Calu3 (cell line): ENCODE measurements around the gene BCL3. TPM values are rescaled to one million over a fixed set of nuclear protein-coding genes. Genes with fewer than 3 reads are reported as not detected.

Source experiments
- BruUV-seq: library from RNA; stranded (reverse); fragments of 400-500 nt; replicated peaks from 2 replicates; lab custom pipeline; 2021; lab: Mats Ljungman, UMichigan
- CTCF ChIA-PET: fragments of 300-600 bp; sonication (Branson Sonifier 250); formaldehyde crosslinking; loops from one replicate; lab custom pipeline; 2022; ENCODE audit warnings: antibody characterized with exemption; lab: Charles Lee
- DNase-seq: peaks from one replicate; pipeline ENCODE4 v3.0.0; 2022
- H3K27ac Mint-ChIP-seq: one replicate; pipeline ENCODE4 v1.8.0; 2022; ENCODE audit warnings: mixed read lengths; ENCODE audit not compliant: unreplicated experiment
- H3K27me3 Mint-ChIP-seq: one replicate; pipeline ENCODE4 v1.8.0; 2022; ENCODE audit warnings: mixed read lengths; ENCODE audit not compliant: unreplicated experiment
- H3K36me3 Mint-ChIP-seq: one replicate; pipeline ENCODE4 v1.8.0; 2022; ENCODE audit warnings: mild to moderate bottlenecking, moderate library complexity, mixed read lengths; ENCODE audit not compliant: insufficient read depth, unreplicated experiment
- H3K4me1 Mint-ChIP-seq: one replicate; pipeline ENCODE4 v1.8.0; 2022; ENCODE audit warnings: mild to moderate bottlenecking, low read depth, mixed read lengths; ENCODE audit not compliant: unreplicated experiment
- H3K4me3 Mint-ChIP-seq: one replicate; pipeline ENCODE4 v1.8.0; 2022; ENCODE audit warnings: mild to moderate bottlenecking, low read depth, moderate library complexity, mixed read lengths; ENCODE audit not compliant: unreplicated experiment
- H3K9me3 Mint-ChIP-seq: one replicate; pipeline ENCODE4 v1.8.0; 2022; ENCODE audit warnings: low read depth, mixed read lengths; ENCODE audit not compliant: unreplicated experiment
- intact Hi-C: fragments of 100-400 bp; cut with micrococcal nuclease; formaldehyde crosslinking; loops from one replicate; pipeline ENCODE4 v1.10.0; 2022; ENCODE audit not compliant: unreplicated experiment
- total RNA-seq: library from RNA; stranded (reverse); gene quantifications from 2 replicates; pipeline ENCODE4 v1.2.3, GENCODE V29; 2022
- TF ChIP-seq, protein P1 (sequence below): fragments of 200-600 bp; IDR thresholded peaks from one replicate; pipeline ENCODE4 v1.8.0; 2022; ENCODE audit warnings: antibody characterized with exemption; ENCODE audit not compliant: unreplicated experiment

BCL3 gene
- total RNA-seq, 1 experiment from 2014 or later, result 37.7 TPM

DNA sequence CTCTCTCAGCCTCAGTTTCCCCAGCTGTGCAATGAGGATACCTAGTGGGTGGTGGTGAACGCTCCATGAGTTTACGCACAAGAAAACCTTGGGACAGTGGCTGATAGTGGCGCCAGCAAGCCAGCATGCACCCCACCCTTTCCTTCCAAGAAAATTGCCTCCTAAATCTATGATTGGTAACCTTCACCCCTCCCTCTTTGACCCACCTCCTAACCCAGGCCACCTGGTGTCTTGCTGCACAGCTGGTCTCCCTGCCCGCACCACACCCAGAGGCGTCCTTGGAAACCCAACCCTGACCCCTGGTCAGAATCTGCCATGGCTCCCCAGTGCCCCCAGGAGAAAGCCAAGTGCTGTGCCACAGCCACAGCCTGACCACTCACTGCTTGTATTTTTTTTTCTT lies 22.8 kb upstream of the BCL3 start:
- peak overlapping the region; percentile 74 for H3K27ac Mint-ChIP-seq
- CTCF ChIA-PET, result interaction anchor here (0.6 to 7.9 kb wide), 14 partner anchors 10 to 149 kb away, joined by 3 to 223 read pairs (median 8); partner anchors contain the start of gene NECTIN2

DNA sequence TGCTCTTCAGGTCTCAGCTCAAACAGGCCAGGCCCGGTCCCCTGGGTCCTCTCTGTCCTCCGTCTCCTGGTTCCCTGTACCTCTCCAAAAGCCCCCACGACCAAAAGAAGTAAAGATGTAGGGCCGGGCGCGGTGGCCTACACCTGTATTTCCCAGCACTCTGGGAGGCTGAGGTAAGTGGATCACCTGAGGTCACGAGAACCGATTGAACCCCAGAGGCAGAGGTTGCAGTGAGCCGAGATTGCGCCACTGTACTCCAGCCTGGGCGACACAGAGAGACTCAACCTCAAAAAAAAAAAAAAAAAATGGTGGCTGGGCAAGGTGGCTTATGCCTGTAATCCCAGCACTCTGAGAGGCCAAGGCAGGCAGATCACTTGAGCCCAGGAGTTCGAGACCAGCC lies 22.0 kb upstream of the BCL3 start:
- CTCF ChIA-PET, result interaction anchor here (0.7 to 7.9 kb wide), 2 partner anchors 43 to 46 kb away, joined by 3 to 223 read pairs; no protein-coding TSS in a partner anchor
- peaks cover 5% of the 10 kb centered on the region for H3K36me3 Mint-ChIP-seq
- TF ChIP-seq, protein P1, sequence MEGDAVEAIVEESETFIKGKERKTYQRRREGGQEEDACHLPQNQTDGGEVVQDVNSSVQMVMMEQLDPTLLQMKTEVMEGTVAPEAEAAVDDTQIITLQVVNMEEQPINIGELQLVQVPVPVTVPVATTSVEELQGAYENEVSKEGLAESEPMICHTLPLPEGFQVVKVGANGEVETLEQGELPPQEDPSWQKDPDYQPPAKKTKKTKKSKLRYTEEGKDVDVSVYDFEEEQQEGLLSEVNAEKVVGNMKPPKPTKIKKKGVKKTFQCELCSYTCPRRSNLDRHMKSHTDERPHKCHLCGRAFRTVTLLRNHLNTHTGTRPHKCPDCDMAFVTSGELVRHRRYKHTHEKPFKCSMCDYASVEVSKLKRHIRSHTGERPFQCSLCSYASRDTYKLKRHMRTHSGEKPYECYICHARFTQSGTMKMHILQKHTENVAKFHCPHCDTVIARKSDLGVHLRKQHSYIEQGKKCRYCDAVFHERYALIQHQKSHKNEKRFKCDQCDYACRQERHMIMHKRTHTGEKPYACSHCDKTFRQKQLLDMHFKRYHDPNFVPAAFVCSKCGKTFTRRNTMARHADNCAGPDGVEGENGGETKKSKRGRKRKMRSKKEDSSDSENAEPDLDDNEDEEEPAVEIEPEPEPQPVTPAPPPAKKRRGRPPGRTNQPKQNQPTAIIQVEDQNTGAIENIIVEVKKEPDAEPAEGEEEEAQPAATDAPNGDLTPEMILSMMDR, result no peak
- intact Hi-C loops, result loop anchor here (10.0 kb wide), 1 partner anchor 118 kb away; the partner anchor contains the start of gene NECTIN2
- BruUV-seq, result no TSS peak
- no peak for DNase-seq
- H3K9me3 Mint-ChIP-seq, result no peaks in the 10 kb centered on the region
- no peak overlapping the region for H3K4me3 Mint-ChIP-seq
- H3K27me3 Mint-ChIP-seq, result no peaks in the 10 kb centered on the region
- H3K27ac Mint-ChIP-seq, result peak overlapping the region; percentile 74
- H3K4me1 Mint-ChIP-seq, result peaks cover 56% of the 10 kb centered on the region

More for the DNA sequence above, 22.8 kb upstream of the BCL3 start:
- intact Hi-C loops, result loop anchor here (2.0 to 10.0 kb wide), 2 partner anchors 27 to 119 kb away; partner anchors contain the start of gene NECTIN2
- DNase-seq, result no peak
- Mint-ChIP-seq H3K27me3 (no peaks in the 10 kb centered on the region), H3K4me3 (peak overlapping the region; percentile 22), H3K9me3 (no peaks in the 10 kb centered on the region), H3K4me1 (peaks cover 54% of the 10 kb centered on the region), H3K36me3 (peaks cover 5% of the 10 kb centered on the region)
- TF ChIP-seq, protein P1, result no peak
- BruUV-seq, result TSS peak; percentile 59

DNA sequence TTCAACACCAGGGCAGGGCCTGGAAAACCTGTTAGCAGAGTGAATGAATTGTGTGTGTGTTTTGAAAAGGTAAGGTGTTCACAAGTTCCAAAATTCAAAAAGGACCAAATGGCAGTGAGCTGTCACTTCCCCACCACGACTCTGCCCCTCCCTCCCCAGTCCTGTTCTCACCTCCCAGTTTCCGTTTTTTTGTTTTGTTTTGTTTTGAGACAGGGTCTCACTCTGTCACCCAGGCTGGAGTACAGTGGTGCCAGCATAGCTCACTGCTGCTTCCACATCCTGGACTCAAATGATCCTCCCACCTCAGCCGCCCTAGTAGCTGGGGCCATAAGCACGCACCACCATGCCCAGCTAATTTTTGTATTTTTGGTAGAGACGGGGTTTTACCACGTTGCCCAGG lies 20.3 kb upstream of the BCL3 start:
- Mint-ChIP-seq H3K4me1 (peaks cover 60% of the 10 kb centered on the region), H3K27ac (no peak overlapping the region), H3K9me3 (no peaks in the 10 kb centered on the region), H3K27me3 (no peaks in the 10 kb centered on the region), H3K4me3 (no peak overlapping the region), H3K36me3 (peaks cover 10% of the 10 kb centered on the region)
- intact Hi-C loops, result loop anchor here (10.0 kb wide), 1 partner anchor 117 kb away; the partner anchor contains the start of gene NECTIN2
- DNase-seq, result no peak
- BruUV-seq, result no TSS peak
- TF ChIP-seq, protein P1, result no peak
- CTCF ChIA-PET, result interaction anchor here (0.6 to 1.2 kb wide), 2 partner anchors 43 to 109 kb away, joined by 3 to 7 read pairs; no protein-coding TSS in a partner anchor

DNA sequence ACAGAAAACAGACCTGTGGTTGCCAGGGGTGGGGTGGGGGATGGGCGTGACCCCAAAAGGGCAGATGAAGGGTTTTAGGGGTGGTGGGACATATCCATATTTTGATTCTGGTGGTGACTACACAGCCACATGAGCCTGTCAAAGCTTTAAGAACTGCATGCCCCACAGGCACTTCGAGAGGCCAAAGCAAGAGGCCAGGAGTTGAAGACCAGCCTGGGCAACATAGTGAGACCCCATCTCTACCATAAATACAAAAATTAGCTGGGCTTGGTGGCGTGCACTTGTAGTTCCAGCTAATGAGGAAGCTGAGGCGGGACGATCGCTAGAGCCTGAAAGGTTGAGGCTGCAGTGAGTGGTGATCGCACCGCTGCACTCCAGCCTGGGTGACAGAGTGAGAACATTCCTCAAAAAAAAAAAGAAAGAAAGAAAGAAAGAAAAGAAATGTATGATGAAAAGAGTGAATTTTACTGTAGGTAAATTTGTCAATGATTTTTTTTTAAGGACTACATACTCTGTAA lies 18.9 kb upstream of the BCL3 start:
- CTCF ChIA-PET, result interaction anchor here (0.6 to 0.7 kb wide), 2 partner anchors 44 to 240 kb away, joined by 4 to 5 read pairs; no protein-coding TSS in a partner anchor
- BruUV-seq, result no TSS peak

More for the DNA sequence above, 18.9 kb upstream of the BCL3 start:
- no peak for DNase-seq
- intact Hi-C loops, result loop anchor here (10.0 kb wide), 1 partner anchor 115 kb away; the partner anchor contains the start of gene NECTIN2
- Mint-ChIP-seq H3K36me3 (peaks cover 18% of the 10 kb centered on the region), H3K27ac (no peak overlapping the region), H3K9me3 (no peaks in the 10 kb centered on the region), H3K27me3 (no peaks in the 10 kb centered on the region), H3K4me3 (no peak overlapping the region), H3K4me1 (peaks cover 51% of the 10 kb centered on the region)
- TF ChIP-seq, protein P1, result no peak
